Stimulated activated memory B cell treated with anti-CD40 and anti-IgM and Interleukin-4, amounts not matched to agents 10 μg/mL and 1 μg/mL and 100 μg/mL, for 72 hours (primary cell): ENCODE measurements around the gene TEF.

Experiments
- ATAC-seq: fragments of 150-1000 bp; cut with Tn5 transposase; 2 replicates; pipeline ENCODE4 v1.10.0; 2021
- H3K27ac Mint-ChIP-seq: one replicate; pipeline ENCODE4 v1.8.0; 2022; ENCODE audit warnings: mild to moderate bottlenecking, mixed read lengths
- H3K27me3 Mint-ChIP-seq: one replicate; pipeline ENCODE4 v1.8.0; 2022; ENCODE audit warnings: mixed read lengths
- H3K36me3 Mint-ChIP-seq: one replicate; pipeline ENCODE4 v1.8.0; 2022; ENCODE audit warnings: mixed read lengths
- H3K4me1 Mint-ChIP-seq: one replicate; pipeline ENCODE4 v1.8.0; 2022; ENCODE audit warnings: mixed read lengths
- H3K4me3 Mint-ChIP-seq: one replicate; pipeline ENCODE4 v1.8.0; 2022; ENCODE audit warnings: mild to moderate bottlenecking, moderate library complexity, mixed read lengths
- H3K9me3 Mint-ChIP-seq: one replicate; pipeline ENCODE4 v1.8.0; 2022; ENCODE audit warnings: mixed read lengths

The TEF gene

GRCh38 chr22:41381329-41382097, at the start of gene TEF:
TSS of gene TEF (plus strand) at chr22:41381942. CDS start at chr22:41382045, 103 bp downstream.
- ATAC-seq = peak; percentile 96
- no peaks in the 10 kb centered on the region for H3K36me3 Mint-ChIP-seq
- peak within 1 kb of the TSS; percentile 94 for H3K27ac Mint-ChIP-seq
- H3K9me3 Mint-ChIP-seq = no peaks in the 10 kb centered on the region
- peaks cover 14% of the 10 kb centered on the region for H3K4me1 Mint-ChIP-seq
- H3K27me3 Mint-ChIP-seq = no peaks in the 10 kb centered on the region
- peak within 1 kb of the TSS; percentile 90 for H3K4me3 Mint-ChIP-seq

GRCh38 chr22:41332217-41332939, 49.4 kb upstream of the TEF start:
- Mint-ChIP-seq H3K4me3 (no peak overlapping the region), H3K27ac (no peak overlapping the region), H3K4me1 (no peaks in the 10 kb centered on the region), H3K36me3 (peaks cover 53% of the 10 kb centered on the region), H3K9me3 (no peaks in the 10 kb centered on the region), H3K27me3 (no peaks in the 10 kb centered on the region)
- no peak for ATAC-seq

- peaks cover 48% of the 10 kb centered on the region for H3K36me3 Mint-ChIP-seq
- H3K9me3 Mint-ChIP-seq = no peaks in the 10 kb centered on the region
- no peaks in the 10 kb centered on the region for H3K27me3 Mint-ChIP-seq
- no peaks in the 10 kb centered on the region for H3K4me1 Mint-ChIP-seq
- H3K27ac Mint-ChIP-seq = no peak overlapping the region
- no peak overlapping the region for H3K4me3 Mint-ChIP-seq
- ATAC-seq = no peak
Observed at GRCh38 chr22:41333806-41334205, 47.9 kb upstream of the TEF start.

GRCh38 chr22:41334215-41334614, 47.5 kb upstream of the TEF start:
- H3K36me3 Mint-ChIP-seq = peaks cover 52% of the 10 kb centered on the region
- H3K4me1 Mint-ChIP-seq = no peaks in the 10 kb centered on the region
- H3K27me3 Mint-ChIP-seq = no peaks in the 10 kb centered on the region

GRCh38 chr22:41334951-41335635, 46.6 kb upstream of the TEF start:
- ATAC-seq = no peak
- Mint-ChIP-seq H3K27me3 (no peaks in the 10 kb centered on the region), H3K36me3 (peaks cover 54% of the 10 kb centered on the region), H3K9me3 (no peaks in the 10 kb centered on the region), H3K4me1 (no peaks in the 10 kb centered on the region), H3K27ac (no peak overlapping the region), H3K4me3 (no peak overlapping the region)

More at GRCh38 chr22:41334215-41334614, 47.5 kb upstream of the TEF start:
- ATAC-seq = no peak
- H3K27ac Mint-ChIP-seq = no peak overlapping the region
- H3K9me3 Mint-ChIP-seq = no peaks in the 10 kb centered on the region
- H3K4me3 Mint-ChIP-seq = no peak overlapping the region

GRCh38 chr22:41338614-41339212, 43.0 kb upstream of the TEF start:
- H3K9me3 Mint-ChIP-seq = no peaks in the 10 kb centered on the region
- ATAC-seq = no peak
- H3K4me3 Mint-ChIP-seq = no peak overlapping the region
- no peaks in the 10 kb centered on the region for H3K4me1 Mint-ChIP-seq
- H3K27me3 Mint-ChIP-seq = no peaks in the 10 kb centered on the region
- no peak overlapping the region for H3K27ac Mint-ChIP-seq
- H3K36me3 Mint-ChIP-seq = peaks cover 68% of the 10 kb centered on the region

- peaks cover 71% of the 10 kb centered on the region for H3K36me3 Mint-ChIP-seq
- no peak overlapping the region for H3K4me3 Mint-ChIP-seq
- H3K4me1 Mint-ChIP-seq = no peaks in the 10 kb centered on the region
- no peaks in the 10 kb centered on the region for H3K27me3 Mint-ChIP-seq
- H3K9me3 Mint-ChIP-seq = no peaks in the 10 kb centered on the region
- no peak for ATAC-seq
- no peak overlapping the region for H3K27ac Mint-ChIP-seq
Observed at GRCh38 chr22:41339823-41340222, 41.9 kb upstream of the TEF start.

GRCh38 chr22:41340357-41340756, 41.4 kb upstream of the TEF start:
- peaks cover 67% of the 10 kb centered on the region for H3K36me3 Mint-ChIP-seq
- no peaks in the 10 kb centered on the region for H3K9me3 Mint-ChIP-seq
- ATAC-seq = no peak
- no peak overlapping the region for H3K27ac Mint-ChIP-seq
- no peak overlapping the region for H3K4me3 Mint-ChIP-seq
- H3K4me1 Mint-ChIP-seq = no peaks in the 10 kb centered on the region
- H3K27me3 Mint-ChIP-seq = no peaks in the 10 kb centered on the region

- Mint-ChIP-seq H3K27ac (no peak overlapping the region), H3K36me3 (peaks cover 60% of the 10 kb centered on the region), H3K4me1 (no peaks in the 10 kb centered on the region)
Observed at GRCh38 chr22:41341012-41341411, 40.7 kb upstream of the TEF start.

GRCh38 chr22:41341990-41342389, 39.8 kb upstream of the TEF start:
- H3K4me1 Mint-ChIP-seq = no peaks in the 10 kb centered on the region
- no peak for ATAC-seq
- no peak overlapping the region for H3K27ac Mint-ChIP-seq
- H3K4me3 Mint-ChIP-seq = no peak overlapping the region
- H3K27me3 Mint-ChIP-seq = no peaks in the 10 kb centered on the region
- H3K9me3 Mint-ChIP-seq = no peaks in the 10 kb centered on the region
- H3K36me3 Mint-ChIP-seq = peaks cover 65% of the 10 kb centered on the region

More at GRCh38 chr22:41341012-41341411, 40.7 kb upstream of the TEF start:
- Mint-ChIP-seq H3K27me3 (no peaks in the 10 kb centered on the region), H3K4me3 (no peak overlapping the region), H3K9me3 (no peaks in the 10 kb centered on the region)
- no peak for ATAC-seq

GRCh38 chr22:41343300-41343699, 38.4 kb upstream of the TEF start:
- no peak overlapping the region for H3K4me3 Mint-ChIP-seq
- no peaks in the 10 kb centered on the region for H3K4me1 Mint-ChIP-seq
- H3K36me3 Mint-ChIP-seq = peaks cover 78% of the 10 kb centered on the region
- no peaks in the 10 kb centered on the region for H3K9me3 Mint-ChIP-seq
- H3K27ac Mint-ChIP-seq = no peak overlapping the region
- no peaks in the 10 kb centered on the region for H3K27me3 Mint-ChIP-seq
- no peak for ATAC-seq

GRCh38 chr22:41343717-41344116, 38.0 kb upstream of the TEF start:
- Mint-ChIP-seq H3K9me3 (no peaks in the 10 kb centered on the region), H3K4me3 (no peak overlapping the region), H3K27ac (no peak overlapping the region), H3K4me1 (no peaks in the 10 kb centered on the region), H3K27me3 (no peaks in the 10 kb centered on the region), H3K36me3 (peaks cover 79% of the 10 kb centered on the region)
- no peak for ATAC-seq

GRCh38 chr22:41344189-41344788, 37.5 kb upstream of the TEF start:
- H3K27ac Mint-ChIP-seq = no peak overlapping the region
- peaks cover 79% of the 10 kb centered on the region for H3K36me3 Mint-ChIP-seq
- no peak for ATAC-seq
- H3K4me1 Mint-ChIP-seq = no peaks in the 10 kb centered on the region
- no peaks in the 10 kb centered on the region for H3K27me3 Mint-ChIP-seq
- H3K4me3 Mint-ChIP-seq = no peak overlapping the region
- H3K9me3 Mint-ChIP-seq = no peaks in the 10 kb centered on the region

GRCh38 chr22:41345807-41346335, 35.9 kb upstream of the TEF start:
- no peak for ATAC-seq
- Mint-ChIP-seq H3K27me3 (no peaks in the 10 kb centered on the region), H3K27ac (no peak overlapping the region), H3K4me3 (no peak overlapping the region), H3K4me1 (no peaks in the 10 kb centered on the region), H3K9me3 (no peaks in the 10 kb centered on the region), H3K36me3 (peaks cover 76% of the 10 kb centered on the region)
